Uterus (tissue), 4 donors: ENCODE results near the gene H1-8. TPM values are rescaled to one million over a fixed set of nuclear protein-coding genes. Genes with fewer than 3 reads are reported as not detected.
"Not testable (repeated sequence)": the region's sequence is repeated elsewhere in the genome, so short reads cannot be mapped to it uniquely, and the experiment has no call there.

Source experiments
- DNase-seq, 2 donors: peaks; one replicate each; pipeline ENCODE4 v3.0.0-alpha.2; 2019 to 2020
- H3K27ac ChIP-seq, 2 donors: fragments of 200-600 bp; sonication (generic); 1 replicate in 1 of 2; 2 replicates in 1 of 2; pipeline ENCODE4 v1.5.1; 2016 to 2018
- H3K27me3 ChIP-seq, 2 donors: fragments of 200-600 bp; sonication (generic); one replicate each; pipeline ENCODE4 v1.5.1; 2018 to 2019; ENCODE audit warnings: control low read depth in 1 of 2
- H3K36me3 ChIP-seq, 2 donors: fragments of 200-600 bp; sonication (generic); one replicate each; pipeline ENCODE4 v1.5.1; 2019; ENCODE audit warnings: control low read depth in 1 of 2
- H3K4me1 ChIP-seq, 2 donors: fragments of 200-600 bp; sonication (generic); one replicate each; pipeline ENCODE4 v1.5.1; 2018 to 2019; ENCODE audit warnings: control low read depth in 1 of 2
- H3K4me3 ChIP-seq, 2 donors: fragments of 200-600 bp; sonication (generic); 1 replicate in 1 of 2; 2 replicates in 1 of 2; pipeline ENCODE4 v1.5.1; 2018 to 2019; ENCODE audit warnings: mild to moderate bottlenecking in 1 of 2
- H3K9me3 ChIP-seq, 2 donors: fragments of 200-600 bp; sonication (generic); one replicate each; pipeline ENCODE4 v1.5.1; 2019; ENCODE audit warnings: control low read depth in 1 of 2
- POLR2A ChIP-seq, 2 donors: fragments of 450-650 bp; IDR thresholded peaks; one replicate each; pipeline ENCODE4 v1.6.1; 2016; ENCODE audit warnings: antibody characterized with exemption in 2 of 2, mild to moderate bottlenecking in 1 of 2, moderate library complexity in 1 of 2
- intact Hi-C: fragments of 100-400 bp; cut with DNase I; formaldehyde crosslinking; loops from one replicate; pipeline ENCODE4 v1.15.1; 2023; ENCODE audit warnings: low total_unique reads
- total RNA-seq, 4 donors: library from RNA; depleted of rRNA in 3 of 4; stranded (reverse); fragments of >200 nt in 3 of 4; gene quantifications; one replicate each; pipeline versions ENCODE4 v1.1.0 to v1.2.4, GENCODE V29; 2014 to 2023
- TF ChIP-seq, protein P1 (sequence below), 4 experiments: fragments of 200-600 bp in 2 of 4; fragments of 450-650 bp in 2 of 4; sonication (generic) in 2 of 4; IDR thresholded peaks; one replicate each; pipeline ENCODE4 v1.5.1; 2016 to 2019; ENCODE audit warnings: antibody characterized with exemption in 4 of 4, mild to moderate bottlenecking in 2 of 4, moderate library complexity in 1 of 4
- donor health status: DM: yes; HTN: yes; CAD: no.

H1-8 gene
- total RNA-seq, 4 donors from 2014 or later: not detected

DNA sequence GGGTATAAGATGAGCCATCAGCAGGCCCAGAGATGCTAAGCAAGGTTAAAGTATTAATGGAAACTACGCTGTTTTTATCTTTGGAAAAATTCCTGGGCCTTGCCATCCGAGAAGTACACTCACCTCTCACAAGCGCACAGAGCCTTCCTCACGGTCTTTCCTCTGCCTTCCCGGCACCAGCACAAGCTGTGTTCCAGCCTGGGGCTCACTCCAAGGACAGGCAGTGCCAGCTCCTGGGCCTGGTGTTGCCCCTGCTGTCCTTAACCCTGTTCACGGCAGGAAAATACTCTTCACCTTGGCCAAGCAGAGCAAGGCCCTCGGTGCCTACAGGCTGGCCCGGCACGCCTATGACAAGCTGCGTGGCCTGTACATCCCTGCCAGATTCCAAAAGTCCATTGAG, 28.9 kb upstream of the H1-8 start:
- TF ChIP-seq, protein P1, sequence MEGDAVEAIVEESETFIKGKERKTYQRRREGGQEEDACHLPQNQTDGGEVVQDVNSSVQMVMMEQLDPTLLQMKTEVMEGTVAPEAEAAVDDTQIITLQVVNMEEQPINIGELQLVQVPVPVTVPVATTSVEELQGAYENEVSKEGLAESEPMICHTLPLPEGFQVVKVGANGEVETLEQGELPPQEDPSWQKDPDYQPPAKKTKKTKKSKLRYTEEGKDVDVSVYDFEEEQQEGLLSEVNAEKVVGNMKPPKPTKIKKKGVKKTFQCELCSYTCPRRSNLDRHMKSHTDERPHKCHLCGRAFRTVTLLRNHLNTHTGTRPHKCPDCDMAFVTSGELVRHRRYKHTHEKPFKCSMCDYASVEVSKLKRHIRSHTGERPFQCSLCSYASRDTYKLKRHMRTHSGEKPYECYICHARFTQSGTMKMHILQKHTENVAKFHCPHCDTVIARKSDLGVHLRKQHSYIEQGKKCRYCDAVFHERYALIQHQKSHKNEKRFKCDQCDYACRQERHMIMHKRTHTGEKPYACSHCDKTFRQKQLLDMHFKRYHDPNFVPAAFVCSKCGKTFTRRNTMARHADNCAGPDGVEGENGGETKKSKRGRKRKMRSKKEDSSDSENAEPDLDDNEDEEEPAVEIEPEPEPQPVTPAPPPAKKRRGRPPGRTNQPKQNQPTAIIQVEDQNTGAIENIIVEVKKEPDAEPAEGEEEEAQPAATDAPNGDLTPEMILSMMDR (IDR thresholded peaks at IDR 0.05): no peak
- no peak for TF ChIP-seq POLR2A (IDR thresholded peaks at IDR 0.05)
- DNase-seq: no peak
- Histone ChIP-seq H3K9me3 (no peaks in the 10 kb centered on the region), H3K27ac (no peak overlapping the region), H3K36me3 (no peaks in the 10 kb centered on the region), H3K4me3 (no peak overlapping the region), H3K4me1 (no peaks in the 10 kb centered on the region), H3K27me3 (no peaks in the 10 kb centered on the region)
- intact Hi-C loops: no loop called here

DNA sequence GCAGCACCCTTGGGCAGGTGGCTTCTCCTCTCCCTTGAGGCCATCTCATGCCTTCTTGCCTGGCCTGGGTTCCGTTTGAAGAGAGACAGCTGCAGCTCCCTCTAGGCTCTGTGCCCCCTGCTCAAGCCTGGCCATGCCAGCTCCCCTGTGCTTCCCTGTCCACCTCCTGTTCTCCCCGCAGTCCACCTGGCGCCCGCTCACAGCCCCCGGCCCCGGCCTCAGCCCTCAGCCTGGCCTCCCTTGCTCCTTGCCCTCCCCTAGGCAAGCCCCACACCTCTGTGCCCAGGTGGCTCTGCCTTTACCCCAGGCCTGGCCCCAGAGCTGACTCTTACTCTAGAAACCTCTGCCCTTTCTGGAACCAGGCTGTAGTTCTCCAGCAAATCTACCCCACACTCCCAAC, 28.4 kb upstream of the H1-8 start:
- Histone ChIP-seq H3K4me3 (no peak overlapping the region), H3K9me3 (no peaks in the 10 kb centered on the region), H3K36me3 (no peaks in the 10 kb centered on the region), H3K4me1 (no peaks in the 10 kb centered on the region), H3K27me3 (no peaks in the 10 kb centered on the region), H3K27ac (no peak overlapping the region)
- no peak for TF ChIP-seq POLR2A (IDR thresholded peaks at IDR 0.05)
- TF ChIP-seq, protein P1 (IDR thresholded peaks at IDR 0.05): no peak
- intact Hi-C loops: no loop called here
- DNase-seq: no peak

DNA sequence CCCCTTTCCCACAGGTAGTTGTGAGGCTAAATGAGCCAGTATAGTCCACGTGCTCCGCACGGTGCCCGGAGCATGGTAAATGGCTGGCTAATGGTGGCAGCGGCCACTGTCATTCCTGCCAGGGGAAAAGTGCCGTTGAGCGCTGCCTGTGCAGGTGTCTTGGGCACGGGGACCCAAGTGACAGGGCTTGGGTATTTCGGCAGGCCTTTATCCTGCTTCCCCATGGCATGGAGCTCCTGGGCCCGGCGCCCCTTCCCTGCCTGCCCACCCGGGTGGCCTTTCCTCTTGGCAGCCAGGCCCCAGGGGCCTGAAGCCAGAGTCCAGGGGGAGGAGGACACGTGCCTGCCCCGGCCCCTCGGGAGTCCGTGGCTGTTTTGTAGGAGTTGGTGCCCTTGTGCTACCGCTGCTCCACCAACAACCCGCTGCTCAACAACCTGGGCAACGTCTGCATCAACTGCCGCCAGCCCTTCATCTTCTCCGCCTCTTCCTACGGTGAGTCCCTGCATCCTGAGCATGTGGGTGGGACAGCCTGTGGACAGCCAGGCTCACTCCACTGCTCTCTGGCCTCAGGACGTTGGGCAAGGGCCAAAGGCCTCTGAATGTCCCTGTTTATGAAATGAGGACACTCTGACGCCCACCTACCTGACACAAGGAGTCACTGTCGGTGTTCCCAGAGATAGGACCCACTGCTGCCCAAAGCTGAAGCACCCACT, 27.7 kb upstream of the H1-8 start:
- H3K27me3 ChIP-seq, H3K4me3 ChIP-seq, intact Hi-C loops, H3K27ac ChIP-seq, DNase-seq, H3K9me3 ChIP-seq, H3K36me3 ChIP-seq, H3K4me1 ChIP-seq: not testable (repeated sequence)

DNA sequence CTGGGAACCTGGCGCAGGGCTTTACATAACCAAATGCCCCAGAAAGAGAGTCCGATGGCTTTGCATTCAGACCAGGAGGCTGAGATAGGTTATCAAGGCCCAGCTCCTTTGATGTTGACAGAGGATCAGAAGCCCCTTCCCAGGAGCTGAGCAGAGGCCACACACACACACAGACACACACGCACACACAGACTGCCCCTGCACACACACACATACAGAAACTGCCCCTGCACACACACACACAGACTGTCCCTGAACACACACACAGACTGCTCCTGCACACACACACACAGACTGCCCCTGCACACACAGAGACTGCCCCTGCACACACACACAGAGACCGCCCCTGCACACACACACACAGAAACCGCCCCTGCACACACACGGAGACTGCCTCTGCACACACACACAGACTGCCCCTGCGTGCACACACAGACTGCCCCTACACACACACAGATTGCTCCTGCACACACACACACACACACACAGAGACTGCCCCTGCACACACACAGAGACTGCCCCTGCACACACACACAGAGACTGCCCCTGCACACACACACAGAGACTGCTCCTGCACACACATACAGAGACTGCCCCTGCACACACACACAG, 27.0 kb upstream of the H1-8 start:
- H3K36me3 ChIP-seq, H3K27me3 ChIP-seq, intact Hi-C loops, H3K9me3 ChIP-seq, DNase-seq, H3K27ac ChIP-seq, H3K4me3 ChIP-seq, H3K4me1 ChIP-seq: not testable (repeated sequence)

DNA sequence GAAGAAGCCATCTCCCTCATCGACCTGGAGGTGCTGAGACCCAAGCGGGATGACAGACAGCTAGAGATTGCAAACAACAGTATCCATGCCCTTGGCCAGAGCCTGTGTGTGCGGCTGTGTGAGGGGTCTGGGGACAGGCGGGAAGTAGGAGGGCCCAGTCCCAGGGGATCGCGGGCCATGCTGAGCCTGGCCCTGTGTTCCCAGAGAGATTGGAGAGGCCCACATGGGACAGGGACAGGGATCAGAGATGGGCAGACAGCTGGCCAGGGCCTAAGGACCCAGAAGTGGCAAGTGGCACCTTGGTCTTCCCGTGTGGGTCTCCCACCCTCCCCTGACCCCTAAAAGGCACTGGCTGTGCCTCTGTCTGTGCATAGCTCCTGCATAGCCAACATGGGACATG, 25.5 kb upstream of the H1-8 start:
- TF ChIP-seq POLR2A (IDR thresholded peaks at IDR 0.05): no peak
- TF ChIP-seq, protein P1 (IDR thresholded peaks at IDR 0.05): no peak
- Histone ChIP-seq H3K36me3 (no peaks in the 10 kb centered on the region), H3K4me3 (no peak overlapping the region), H3K9me3 (no peaks in the 10 kb centered on the region), H3K4me1 (no peaks in the 10 kb centered on the region), H3K27ac (no peak overlapping the region), H3K27me3 (no peaks in the 10 kb centered on the region)
- DNase-seq: no peak
- intact Hi-C loops: no loop called here

DNA sequence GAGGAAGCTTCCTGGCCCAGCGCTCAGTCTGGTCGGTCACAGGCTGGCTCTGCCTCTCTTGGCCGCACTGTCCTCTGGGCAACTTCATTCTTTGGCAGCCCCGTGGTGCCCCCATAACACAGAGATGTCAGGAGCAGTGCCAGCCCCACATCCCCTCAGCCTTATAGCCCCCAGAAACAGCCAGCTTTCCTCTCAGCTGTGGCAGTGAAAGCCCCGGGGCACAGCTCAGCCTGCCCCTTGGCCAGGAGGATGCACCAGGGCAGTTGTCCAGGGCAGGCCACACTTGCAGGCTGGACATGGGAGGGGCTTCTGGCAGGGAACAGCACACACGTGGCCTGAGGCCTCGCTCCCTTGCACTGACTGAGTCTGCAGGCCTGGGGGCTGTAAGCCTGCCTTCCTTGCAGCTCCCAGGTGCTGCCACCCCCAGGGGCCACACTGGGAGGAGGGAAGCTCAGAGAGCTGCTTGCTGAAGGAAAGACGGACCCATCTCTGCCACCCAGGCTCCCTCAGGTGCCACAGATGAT, 24.9 kb upstream of the H1-8 start:
- H3K4me3 ChIP-seq: no peak overlapping the region
- no peaks in the 10 kb centered on the region for H3K36me3 ChIP-seq
- no peaks in the 10 kb centered on the region for H3K9me3 ChIP-seq
- no peak for TF ChIP-seq POLR2A (IDR thresholded peaks at IDR 0.05)
- TF ChIP-seq, protein P1 (IDR thresholded peaks at IDR 0.05): no peak
- no peak for DNase-seq
- no peaks in the 10 kb centered on the region for H3K4me1 ChIP-seq
- intact Hi-C loops: no loop called here
- no peak overlapping the region for H3K27ac ChIP-seq
- no peaks in the 10 kb centered on the region for H3K27me3 ChIP-seq
